ENCODE results near the gene HDAC4.

DNA sequence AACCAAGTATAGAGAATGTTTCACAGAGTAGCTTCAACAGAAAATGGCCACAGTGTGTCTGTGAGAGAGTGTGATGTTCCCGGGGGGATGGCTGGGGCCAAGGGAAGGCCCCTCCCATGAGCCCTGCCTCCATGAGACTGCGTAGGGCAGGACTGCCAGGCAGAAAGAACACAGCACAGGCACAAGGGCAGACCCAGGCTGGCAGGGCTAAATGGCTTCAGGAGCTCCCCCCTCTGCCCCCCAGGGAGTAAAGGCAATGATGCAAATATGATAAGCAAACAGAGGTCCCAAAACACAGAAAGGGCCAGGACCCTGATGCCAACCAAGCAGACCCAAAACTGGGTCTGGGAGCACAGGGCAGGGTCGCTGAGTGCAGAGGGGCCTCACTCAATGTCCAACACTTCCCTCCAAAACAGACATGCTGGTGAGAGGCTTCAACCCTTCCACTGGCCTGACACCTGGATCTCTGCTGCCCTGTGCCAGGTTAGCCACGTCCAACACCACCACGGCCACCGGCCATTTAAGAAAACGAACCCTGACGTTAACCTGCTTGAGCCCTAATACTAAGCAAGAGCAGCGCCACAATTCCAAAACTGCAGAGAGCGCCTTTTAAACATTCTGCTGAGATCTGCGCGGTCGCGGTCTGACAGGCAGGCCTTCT is 90.3 kb downstream of the HDAC4 start:
- TF ChIP-seq, protein P1, sequence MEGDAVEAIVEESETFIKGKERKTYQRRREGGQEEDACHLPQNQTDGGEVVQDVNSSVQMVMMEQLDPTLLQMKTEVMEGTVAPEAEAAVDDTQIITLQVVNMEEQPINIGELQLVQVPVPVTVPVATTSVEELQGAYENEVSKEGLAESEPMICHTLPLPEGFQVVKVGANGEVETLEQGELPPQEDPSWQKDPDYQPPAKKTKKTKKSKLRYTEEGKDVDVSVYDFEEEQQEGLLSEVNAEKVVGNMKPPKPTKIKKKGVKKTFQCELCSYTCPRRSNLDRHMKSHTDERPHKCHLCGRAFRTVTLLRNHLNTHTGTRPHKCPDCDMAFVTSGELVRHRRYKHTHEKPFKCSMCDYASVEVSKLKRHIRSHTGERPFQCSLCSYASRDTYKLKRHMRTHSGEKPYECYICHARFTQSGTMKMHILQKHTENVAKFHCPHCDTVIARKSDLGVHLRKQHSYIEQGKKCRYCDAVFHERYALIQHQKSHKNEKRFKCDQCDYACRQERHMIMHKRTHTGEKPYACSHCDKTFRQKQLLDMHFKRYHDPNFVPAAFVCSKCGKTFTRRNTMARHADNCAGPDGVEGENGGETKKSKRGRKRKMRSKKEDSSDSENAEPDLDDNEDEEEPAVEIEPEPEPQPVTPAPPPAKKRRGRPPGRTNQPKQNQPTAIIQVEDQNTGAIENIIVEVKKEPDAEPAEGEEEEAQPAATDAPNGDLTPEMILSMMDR (IDR thresholded peaks at IDR 0.05), result no peak
- no peak for TF ChIP-seq POLR2AphosphoS5 (IDR thresholded peaks at IDR 0.05; ENCODE audit: insufficient read depth in 1 of 2, low read depth in 1 of 2)
